T-cell (primary cell): ENCODE measurements around the gene CCDC82. TPM values are rescaled to one million over a fixed set of nuclear protein-coding genes. Genes with fewer than 3 reads are reported as not detected.
"Not testable (repeated sequence)": the region's sequence is repeated elsewhere in the genome, so short reads cannot be mapped to it uniquely, and the experiment has no call there.

Source experiments
- ATAC-seq, 4 experiments: fragments of 200-7000 bp in 3 of 4; fragments of 150-1000 bp in 1 of 4; cut with Tn5 transposase; replicated peaks in 1 of 4; 1 replicate in 3 of 4; 2 replicates in 1 of 4; pipeline ENCODE4 v1.10.0; 2021; ENCODE audit warnings: moderate library complexity in 3 of 4, mild to moderate bottlenecking in 2 of 4, moderate number of reproducible peaks in 1 of 4
- CTCF ChIA-PET, 2 donors: fragments of 300-600 bp; sonication (Branson Sonifier 250); formaldehyde crosslinking; loops; one replicate each; lab custom pipeline; 2022; ENCODE audit warnings: antibody characterized with exemption in 2 of 2; lab: Charles Lee
- POLR2A ChIA-PET, 2 donors: fragments of 300-600 bp; sonication (Branson Sonifier 250); formaldehyde crosslinking; loops; one replicate each; lab custom pipeline; 2022; ENCODE audit warnings: antibody characterized with exemption in 2 of 2; lab: Charles Lee
- DNase-seq, 35 experiments: peaks; one replicate each; pipeline versions ENCODE4 v3.0.0 to v3.0.0-alpha.2; 2013 to 2023
- H3K27ac ChIP-seq: one replicate; pipeline ENCODE4 v1.5.1; 2013; ENCODE audit warnings: low read length
- H3K27me3 ChIP-seq, 2 experiments: replicated peaks in 1 of 2; 1 replicate in 1 of 2; 2 replicates in 1 of 2; pipeline versions ENCODE4 v1.6.1 to v1.7.0; 2013; ENCODE audit warnings: low read length in 1 of 2, mixed read lengths in 1 of 2; ENCODE audit not compliant: control insufficient read depth in 2 of 2, insufficient read depth in 2 of 2; ENCODE audit errors: extremely low read depth in 1 of 2
- H3K36me3 ChIP-seq, 2 donors: 1 replicate in 1 of 2; 2 replicates in 1 of 2; pipeline versions ENCODE4 v1.6.1 to v1.7.0; 2013; ENCODE audit warnings: low read length in 1 of 2; ENCODE audit not compliant: control insufficient read depth in 2 of 2, insufficient read depth in 1 of 2; ENCODE audit errors: extremely low read depth in 1 of 2
- H3K4me1 ChIP-seq, 2 experiments: 1 replicate in 1 of 2; 2 replicates in 1 of 2; pipeline versions ENCODE4 v1.6.1 to v1.7.0; 2013; ENCODE audit warnings: low read length in 2 of 2, mixed read lengths in 1 of 2; ENCODE audit not compliant: insufficient read depth in 2 of 2, control insufficient read depth in 1 of 2; ENCODE audit errors: extremely low read depth in 1 of 2
- H3K4me3 ChIP-seq, 2 donors: 1 replicate in 1 of 2; 2 replicates in 1 of 2; pipeline versions ENCODE4 v1.5.1 to v1.7.0; 2013; ENCODE audit warnings: mild to moderate bottlenecking in 2 of 2, low read length in 1 of 2, moderate library complexity in 1 of 2; ENCODE audit not compliant: control insufficient read depth in 1 of 2; ENCODE audit errors: extremely low read depth in 1 of 2
- H3K9me3 ChIP-seq: 2 replicates; pipeline ENCODE4 v1.7.0; 2013
- H3K27ac Mint-ChIP-seq, 2 donors: one replicate each; pipeline ENCODE4 v1.8.0; 2020 to 2021; ENCODE audit warnings: mild to moderate bottlenecking in 2 of 2, mixed read lengths in 2 of 2
- H3K27me3 Mint-ChIP-seq, 2 donors: one replicate each; pipeline ENCODE4 v1.8.0; 2021 to 2022; ENCODE audit warnings: mixed read lengths in 2 of 2
- H3K36me3 Mint-ChIP-seq: one replicate; pipeline ENCODE4 v1.8.0; 2021; ENCODE audit warnings: mixed read lengths
- H3K4me1 Mint-ChIP-seq, 3 donors: one replicate each; pipeline ENCODE4 v1.8.0; 2020 to 2022; ENCODE audit warnings: mixed read lengths in 3 of 3, mild to moderate bottlenecking in 1 of 3
- H3K4me3 Mint-ChIP-seq, 3 donors: one replicate each; pipeline ENCODE4 v1.8.0; 2020 to 2022; ENCODE audit warnings: mild to moderate bottlenecking in 3 of 3, mixed read lengths in 3 of 3, moderate library complexity in 3 of 3
- H3K9me3 Mint-ChIP-seq, 3 donors: one replicate each; pipeline ENCODE4 v1.8.0; 2020 to 2022; ENCODE audit warnings: mixed read lengths in 3 of 3
- WGBS: methylation state at CpG from one replicate; pipeline ENCODE4 v1.1.5; 2013; ENCODE audit warnings: missing lambda C conversion rate; ENCODE audit not compliant: insufficient coverage; 5-methylcytosine and 5-hydroxymethylcytosine counted together
- total RNA-seq, 35 experiments: library from RNA in 6 of 35; stranded (reverse) in 6 of 35; fragments of 120-200 nt in 1 of 35; gene quantifications; one replicate each; pipeline versions ENCODE4 v1.2.1 to v1.2.4 and lab custom pipeline; 2013 to 2026

CCDC82 gene
- total RNA-seq (10 to 100 TPM; 28.9 to 37.1 (median 33.5) TPM), total RNA-seq (lab: John Stamatoyannopoulos, UW) (39.9 to 120 (median 74.2) reads per million in 29 experiments)
- 35.4 TPM for total RNA-seq (2013)

GRCh38 chr11:96389720-96390487, at the start of gene CCDC82, which contains the start of gene JRKL:
Gene CCDC82, minus strand, starts transcription at chr11:96389912. Its CDS starts 5,165 bp downstream, at chr11:96384747.
Gene JRKL, plus strand, starts transcription at chr11:96390013. Its CDS starts 637 bp downstream, at chr11:96390650.
- H3K9me3 ChIP-seq: peaks cover 2% of the 10 kb centered on the region
- H3K27ac Mint-ChIP-seq: peak within 1 kb of the TSS; percentile 88 to 91
- H3K27ac ChIP-seq: peak within 1 kb of the TSS; percentile 68
- CTCF ChIA-PET: interaction anchor here (0.5 to 4.7 kb wide), 18 partner anchors 13 to 1322 kb away, joined by 3 to 66 read pairs (median 4); partner anchors contain the start of genes CEP57 (in 1 of the 2), FAM76B (in 1 of the 2) and MAML2 (in 1 of the 2)
- peaks cover 43 to 56% (median 53%) of the 10 kb centered on the region in 3 donors for H3K4me1 Mint-ChIP-seq
- peak within 1 kb of the TSS; percentile 91 to 94 (median 93) for H3K4me3 Mint-ChIP-seq
- H3K27me3 ChIP-seq: no peaks in the 10 kb centered on the region
- peaks cover 7 to 15% of the 10 kb centered on the region in 2 experiments for H3K4me1 ChIP-seq
- H3K4me3 ChIP-seq: peak within 1 kb of the TSS; percentile 68 to 88
- DNase-seq (peak; percentile 94 to 99 (median 97)), ATAC-seq (peak; percentile 94 to 99 (median 97))
- WGBS: 0% methylated on average over 37 of the region's 53 CpGs
- peaks cover 0 to 5% (median 4%) of the 10 kb centered on the region in 3 donors for H3K9me3 Mint-ChIP-seq
- H3K36me3 Mint-ChIP-seq: peaks cover 19% of the 10 kb centered on the region
- POLR2A ChIA-PET: interaction anchor here (0.6 to 2.5 kb wide), 9 partner anchors 10 to 600 kb away, joined by 3 to 38 read pairs (median 3); partner anchors contain the start of genes CEP57 (in 1 of the 2), FAM76B (in 1 of the 2) and MAML2 (in 1 of the 2)
- H3K27me3 Mint-ChIP-seq: no peaks in the 10 kb centered on the region
- no peaks in the 10 kb centered on the region for H3K36me3 ChIP-seq

- H3K9me3 Mint-ChIP-seq, POLR2A ChIA-PET, H3K4me1 Mint-ChIP-seq, H3K27me3 ChIP-seq, H3K4me3 ChIP-seq, H3K4me1 ChIP-seq, H3K9me3 ChIP-seq, ATAC-seq, H3K27ac ChIP-seq, H3K36me3 Mint-ChIP-seq, H3K36me3 ChIP-seq, H3K27ac Mint-ChIP-seq, DNase-seq, H3K4me3 Mint-ChIP-seq: not testable (repeated sequence)
- peaks cover 46 to 53% of the 10 kb centered on the region in 2 donors for H3K27me3 Mint-ChIP-seq
- CTCF ChIA-PET: interaction anchor here in 1 of 2 donors (1.3 kb wide), 1 partner anchor 597 kb away, joined by 5 read pairs; no protein-coding TSS in a partner anchor
Measured at GRCh38 chr11:96432654-96433053, 42.9 kb upstream of the CCDC82 start.

- Mint-ChIP-seq H3K4me1 (peaks cover 0 to 2% (median 0%) of the 10 kb centered on the region in 3 donors), H3K9me3 (peaks cover 0 to 3% (median 0%) of the 10 kb centered on the region in 3 donors), H3K27ac (no peak overlapping the region), H3K4me3 (no peak overlapping the region), H3K27me3 (peaks cover 36 to 41% of the 10 kb centered on the region in 2 donors), H3K36me3 (no peaks in the 10 kb centered on the region)
- Histone ChIP-seq H3K27me3 (peaks cover 0 to 6% of the 10 kb centered on the region in 2 experiments), H3K9me3 (no peaks in the 10 kb centered on the region), H3K4me1 (no peaks in the 10 kb centered on the region), H3K27ac (no peak overlapping the region), H3K4me3 (no peak overlapping the region), H3K36me3 (no peaks in the 10 kb centered on the region)
- ATAC-seq (no peak), DNase-seq (no peak)
- ChIA-PET POLR2A (no interaction called here), CTCF (interaction anchor here (1.1 to 1.2 kb wide), 2 partner anchors 87 to 597 kb away, joined by 3 to 4 read pairs; no protein-coding TSS in a partner anchor)
- WGBS: no CpG with 5 or more reads among the region's 3 CpGs
Measured at GRCh38 chr11:96430668-96431067, 41.0 kb upstream of the CCDC82 start.

GRCh38 chr11:96424693-96425092, 35.0 kb upstream of the CCDC82 start:
- no peak for ATAC-seq
- no peak for DNase-seq
- Mint-ChIP-seq H3K36me3 (no peaks in the 10 kb centered on the region), H3K27ac (no peak overlapping the region), H3K27me3 (peaks cover 15 to 31% of the 10 kb centered on the region in 2 donors), H3K9me3 (no peaks in the 10 kb centered on the region), H3K4me1 (peaks cover 0 to 2% (median 0%) of the 10 kb centered on the region in 3 donors), H3K4me3 (no peak overlapping the region)
- Histone ChIP-seq H3K36me3 (no peaks in the 10 kb centered on the region), H3K4me1 (no peaks in the 10 kb centered on the region), H3K27ac (no peak overlapping the region), H3K4me3 (no peak overlapping the region), H3K9me3 (no peaks in the 10 kb centered on the region), H3K27me3 (peaks cover 0 to 11% of the 10 kb centered on the region in 2 experiments)
- POLR2A ChIA-PET: interaction anchor here (0.6 to 0.7 kb wide), 4 partner anchors 27 to 1812 kb away, joined by 3 to 5 read pairs (median 4); no protein-coding TSS in a partner anchor
- CTCF ChIA-PET: interaction anchor here (0.6 to 2.7 kb wide), 27 partner anchors 40 to 1909 kb away, joined by 3 to 21 read pairs (median 3); no protein-coding TSS in a partner anchor
- WGBS: no CpG with 5 or more reads among the region's 2 CpGs

GRCh38 chr11:96413408-96413807, 23.7 kb upstream of the CCDC82 start:
- Histone ChIP-seq H3K36me3 (no peaks in the 10 kb centered on the region), H3K4me1 (no peaks in the 10 kb centered on the region), H3K27me3 (peaks cover 0 to 15% of the 10 kb centered on the region in 2 experiments), H3K27ac (no peak overlapping the region), H3K4me3 (no peak overlapping the region), H3K9me3 (no peaks in the 10 kb centered on the region)
- Mint-ChIP-seq H3K36me3 (peaks cover 3% of the 10 kb centered on the region), H3K27ac (no peak overlapping the region), H3K4me3 (no peak overlapping the region), H3K27me3 (peaks cover 15 to 51% of the 10 kb centered on the region in 2 donors), H3K9me3 (no peaks in the 10 kb centered on the region), H3K4me1 (no peaks in the 10 kb centered on the region)
- DNase-seq: no peak
- ChIA-PET CTCF (interaction anchor here in 1 of 2 donors (0.6 kb wide), 2 partner anchors 12 to 568 kb away, joined by 3 to 7 read pairs; no protein-coding TSS in a partner anchor), POLR2A (no interaction called here)
- ATAC-seq: no peak

GRCh38 chr11:96412761-96413381, 23.2 kb upstream of the CCDC82 start:
- Histone ChIP-seq H3K9me3 (no peaks in the 10 kb centered on the region), H3K27me3 (peaks cover 0 to 15% of the 10 kb centered on the region in 2 experiments), H3K4me1 (no peaks in the 10 kb centered on the region), H3K36me3 (no peaks in the 10 kb centered on the region), H3K4me3 (no peak overlapping the region), H3K27ac (no peak overlapping the region)
- ChIA-PET POLR2A (interaction anchor here in 1 of 2 donors (0.7 kb wide), 1 partner anchor 13 kb away, joined by 3 read pairs; no protein-coding TSS in a partner anchor), CTCF (interaction anchor here in 1 of 2 donors (0.6 kb wide), 2 partner anchors 13 to 568 kb away, joined by 3 to 7 read pairs; no protein-coding TSS in a partner anchor)
- Mint-ChIP-seq H3K36me3 (peaks cover 3% of the 10 kb centered on the region), H3K4me1 (no peaks in the 10 kb centered on the region), H3K27ac (no peak overlapping the region), H3K9me3 (no peaks in the 10 kb centered on the region), H3K27me3 (peaks cover 15 to 46% of the 10 kb centered on the region in 2 donors), H3K4me3 (no peak overlapping the region)
- WGBS: no CpG with 5 or more reads among the region's 1 CpG
- ATAC-seq (no peak), DNase-seq (no peak)
